HFF-Myc (cell line): ENCODE results near the gene ZNF664.
A peak's percentile ranks its signal among the peaks of the same experiment; 100 is the strongest.

ENCODE experiments used
- DNase-seq: peaks from one replicate; pipeline ENCODE4 v3.0.0-alpha.2; 2011; ENCODE audit warnings: low read depth; ENCODE audit errors: extremely low read depth
- H3K4me3 ChIP-seq: replicated peaks from 2 replicates; pipeline ENCODE4 v1.5.1; 2011; ENCODE audit warnings: low read depth, mild to moderate bottlenecking, control low read depth, low read length
- TF ChIP-seq, protein P1 (sequence below): IDR thresholded peaks from 2 replicates; pipeline ENCODE4 v1.5.1; 2012; ENCODE audit warnings: mild to moderate bottlenecking, low read depth, low read length, control low read depth; ENCODE audit errors: missing control alignments

The ZNF664 gene

DNA sequence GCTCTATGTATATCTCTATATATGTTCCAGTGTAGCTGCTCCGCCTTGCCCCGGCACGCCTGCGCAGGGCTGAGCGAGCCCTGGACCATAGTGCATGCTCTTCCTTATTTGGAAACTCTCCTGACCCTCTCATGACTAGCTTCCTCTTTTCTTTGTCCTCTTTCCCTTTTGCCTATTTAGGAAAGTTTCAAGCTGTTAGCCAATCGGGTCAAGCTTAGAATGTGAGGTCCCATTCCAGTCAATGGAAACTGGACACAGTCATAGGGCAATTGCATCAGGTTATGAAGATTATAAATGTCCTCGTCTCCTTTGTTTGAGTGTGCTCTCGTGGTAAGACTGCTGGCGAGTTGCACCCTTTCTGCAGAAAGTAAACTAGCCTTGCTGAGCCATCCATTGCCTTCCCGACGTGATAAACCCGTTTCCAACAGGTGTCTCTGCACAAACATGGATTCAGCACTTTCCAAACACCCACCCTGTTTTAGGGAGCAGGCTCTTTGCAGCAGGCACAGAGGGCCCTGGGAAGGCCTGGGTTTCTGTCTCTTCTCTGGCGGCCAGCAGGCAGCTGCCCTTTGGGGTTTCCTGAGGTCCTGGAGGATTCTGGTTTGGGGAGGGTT lies 31.3 kb upstream of the ZNF664 start:
- TF ChIP-seq, protein P1, sequence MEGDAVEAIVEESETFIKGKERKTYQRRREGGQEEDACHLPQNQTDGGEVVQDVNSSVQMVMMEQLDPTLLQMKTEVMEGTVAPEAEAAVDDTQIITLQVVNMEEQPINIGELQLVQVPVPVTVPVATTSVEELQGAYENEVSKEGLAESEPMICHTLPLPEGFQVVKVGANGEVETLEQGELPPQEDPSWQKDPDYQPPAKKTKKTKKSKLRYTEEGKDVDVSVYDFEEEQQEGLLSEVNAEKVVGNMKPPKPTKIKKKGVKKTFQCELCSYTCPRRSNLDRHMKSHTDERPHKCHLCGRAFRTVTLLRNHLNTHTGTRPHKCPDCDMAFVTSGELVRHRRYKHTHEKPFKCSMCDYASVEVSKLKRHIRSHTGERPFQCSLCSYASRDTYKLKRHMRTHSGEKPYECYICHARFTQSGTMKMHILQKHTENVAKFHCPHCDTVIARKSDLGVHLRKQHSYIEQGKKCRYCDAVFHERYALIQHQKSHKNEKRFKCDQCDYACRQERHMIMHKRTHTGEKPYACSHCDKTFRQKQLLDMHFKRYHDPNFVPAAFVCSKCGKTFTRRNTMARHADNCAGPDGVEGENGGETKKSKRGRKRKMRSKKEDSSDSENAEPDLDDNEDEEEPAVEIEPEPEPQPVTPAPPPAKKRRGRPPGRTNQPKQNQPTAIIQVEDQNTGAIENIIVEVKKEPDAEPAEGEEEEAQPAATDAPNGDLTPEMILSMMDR: no peak
- DNase-seq: no peak
- no peak overlapping the region for H3K4me3 ChIP-seq

DNA sequence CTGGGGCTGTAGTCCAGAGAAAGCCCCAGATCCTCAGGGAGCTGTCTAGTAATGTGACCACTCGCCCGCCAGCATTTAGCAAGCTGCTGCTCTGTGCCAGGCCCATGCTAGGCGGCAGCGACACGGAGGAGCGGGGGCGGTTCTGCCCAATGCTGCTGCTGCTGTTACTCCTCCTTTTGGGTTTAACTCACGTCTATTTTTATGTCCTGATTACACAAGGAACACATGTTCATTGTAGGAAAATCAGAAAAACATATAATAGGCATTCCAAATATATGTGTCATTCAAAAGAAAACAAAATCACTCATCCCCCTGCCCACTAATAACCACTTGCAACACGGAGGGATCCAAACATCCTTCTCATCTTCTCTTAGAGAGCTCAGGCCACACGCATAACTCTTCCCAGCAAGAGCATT lies 30.8 kb upstream of the ZNF664 start:
- H3K4me3 ChIP-seq: no peak overlapping the region
- peak; percentile 21 for DNase-seq
- TF ChIP-seq, protein P1: no peak

DNA sequence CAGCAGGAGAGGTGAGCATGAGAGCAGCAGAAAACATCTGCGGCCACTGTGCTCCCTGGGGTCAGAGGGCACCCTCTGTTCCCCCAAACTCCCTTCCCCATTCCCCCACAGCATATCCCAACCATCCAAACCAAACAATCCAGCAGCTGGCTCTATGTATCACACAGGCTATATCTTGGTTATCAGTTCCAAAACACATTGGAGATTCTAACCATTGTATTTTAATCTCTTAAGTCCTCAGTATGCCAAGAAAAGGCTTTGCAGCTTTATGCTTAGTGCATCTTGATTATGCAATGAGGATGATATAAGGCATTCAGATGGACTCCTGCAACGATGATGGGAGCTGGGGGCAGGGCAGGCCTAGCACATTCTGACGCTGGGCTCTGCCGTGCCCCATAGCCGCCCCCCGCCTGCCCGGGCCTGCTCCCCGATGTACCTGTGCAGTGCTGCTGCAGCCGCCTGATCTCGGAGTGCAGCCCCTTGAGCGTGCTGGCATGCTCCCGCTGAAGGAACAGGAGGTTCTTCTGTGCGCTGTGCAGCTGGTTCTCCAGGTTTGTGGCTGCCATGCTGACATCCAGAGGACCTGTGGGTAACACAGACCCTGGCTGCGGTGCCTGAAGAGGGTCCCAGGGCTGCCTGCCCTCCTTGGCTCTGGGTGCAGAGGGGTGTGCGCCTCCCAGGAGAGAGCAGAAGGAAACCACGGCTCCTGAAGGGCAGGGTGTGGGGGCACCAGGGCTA lies 29.9 kb upstream of the ZNF664 start:
- TF ChIP-seq, protein P1: no peak
- no peak for DNase-seq
- H3K4me3 ChIP-seq: no peak overlapping the region

DNA sequence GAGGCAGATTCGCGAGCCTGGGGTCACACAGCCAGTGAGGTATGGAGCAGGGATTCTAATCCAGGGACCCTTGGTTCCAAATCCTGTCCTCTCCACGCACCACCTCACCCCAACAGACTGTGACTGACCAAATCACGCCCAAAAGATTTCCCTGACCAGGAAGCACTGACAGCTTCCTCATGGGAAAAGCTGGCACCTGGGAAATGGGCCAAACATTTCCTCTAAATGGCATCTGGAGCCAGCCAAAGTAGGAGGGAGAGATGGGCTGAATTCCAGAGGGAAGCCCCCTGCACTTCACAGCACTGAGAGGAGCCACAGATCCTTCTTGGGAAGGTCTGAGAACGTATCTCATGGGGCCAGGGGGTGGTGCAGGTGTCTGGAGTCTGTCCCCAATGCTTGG lies 29.2 kb upstream of the ZNF664 start:
- no peak for DNase-seq
- TF ChIP-seq, protein P1: no peak
- no peak overlapping the region for H3K4me3 ChIP-seq

DNA sequence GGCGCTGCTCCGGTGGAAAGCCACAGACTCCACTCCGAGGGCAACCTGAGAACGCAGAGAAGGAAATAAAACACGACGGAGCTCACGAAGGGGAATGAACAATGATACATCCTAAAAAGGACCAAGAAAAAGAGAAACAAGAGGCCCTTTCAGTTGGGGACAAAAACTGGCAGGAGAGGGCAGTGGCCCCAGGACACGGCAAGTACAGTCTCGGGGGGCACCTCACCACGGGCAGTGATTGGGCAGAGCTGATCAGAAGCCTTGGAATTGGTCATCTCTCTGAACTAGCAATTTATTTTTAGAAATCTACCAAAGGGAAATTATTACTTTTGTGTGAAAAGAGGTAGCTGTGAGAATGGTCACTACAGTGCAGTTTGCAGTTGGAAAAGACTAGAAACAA lies 28.3 kb upstream of the ZNF664 start:
- H3K4me3 ChIP-seq: no peak overlapping the region
- TF ChIP-seq, protein P1: no peak
- no peak for DNase-seq

DNA sequence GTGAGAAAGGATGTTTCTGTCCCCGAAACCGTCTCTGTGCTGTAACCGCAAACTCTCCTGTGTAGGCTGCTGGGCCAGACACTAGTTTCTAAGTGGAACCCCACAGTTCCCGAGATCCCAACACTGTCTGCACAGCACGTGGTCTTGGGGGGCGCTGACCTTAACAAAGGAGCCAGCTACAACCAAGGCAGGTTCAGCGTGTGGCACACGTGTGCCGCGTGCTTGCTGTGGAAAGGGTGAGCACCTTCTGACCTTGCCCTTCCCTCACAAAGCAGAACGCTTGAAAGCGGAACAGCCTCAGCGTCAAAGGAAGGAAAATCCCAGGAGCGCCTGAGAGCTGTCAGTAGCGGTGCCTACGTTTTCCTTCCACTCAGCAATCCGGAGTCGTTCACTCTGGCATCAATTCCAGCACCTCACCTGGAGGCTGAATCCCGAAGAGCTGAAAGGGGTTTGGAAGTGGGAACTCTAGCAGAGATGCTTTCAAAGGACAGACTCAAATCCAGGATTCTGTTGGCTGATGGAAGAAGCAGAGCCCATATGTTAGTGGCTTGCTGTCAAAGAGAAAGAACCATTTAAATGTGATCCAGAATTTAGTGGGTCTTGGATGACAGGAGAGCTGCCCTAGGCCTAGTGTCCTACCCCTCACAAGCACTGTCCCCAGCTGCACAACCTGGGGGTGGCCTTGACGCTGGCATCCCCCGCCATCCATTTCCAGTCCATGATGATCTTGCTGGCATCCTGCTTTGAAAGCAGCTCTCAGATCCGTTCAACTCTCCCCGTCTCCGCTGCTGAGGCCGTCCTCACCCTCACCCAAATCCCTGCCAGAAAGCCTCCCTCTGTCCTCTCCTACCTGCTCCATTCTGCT lies 27.5 kb upstream of the ZNF664 start:
- TF ChIP-seq, protein P1: no peak
- H3K4me3 ChIP-seq: no peak overlapping the region
- no peak for DNase-seq
